ENCODE data around the gene COL11A2. TPM values are rescaled to one million over a fixed set of nuclear protein-coding genes. Genes with fewer than 3 reads are reported as not detected.

The COL11A2 gene
- total RNA-seq (70.6 and 94.6 TPM in 2 replicates), polyA plus RNA-seq (59.6 and 63.8 TPM in 2 replicates)

DNA sequence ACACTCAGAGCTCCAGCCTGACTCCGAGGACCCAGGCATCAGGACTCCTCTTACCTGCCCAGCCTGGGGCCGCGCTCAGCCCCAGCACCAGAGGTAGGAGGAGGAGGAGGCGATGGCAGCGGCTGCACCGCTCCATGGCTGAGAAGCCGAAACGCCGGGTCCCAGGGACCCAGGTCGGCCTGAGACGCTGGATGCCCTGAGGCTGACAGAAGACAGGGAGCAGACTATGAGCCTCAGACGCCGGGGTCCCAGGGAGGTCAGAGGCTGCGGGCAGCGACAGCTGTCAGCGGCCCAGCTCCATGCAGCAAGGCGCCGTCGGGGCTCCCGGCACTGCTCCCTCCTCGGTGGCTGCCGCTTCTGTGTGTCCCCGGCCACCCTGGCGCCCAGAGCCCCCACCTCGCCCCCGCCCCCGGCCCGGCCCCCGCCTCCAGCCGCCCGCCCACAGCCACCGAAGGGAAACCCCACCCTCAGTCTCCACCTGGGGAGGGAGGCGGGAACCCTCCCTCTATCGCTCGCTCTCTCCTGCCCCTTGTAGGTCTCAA is at the start of gene COL11A2:
Gene COL11A2, minus strand, starts transcription at position 363 of the 542 bp plus-strand sequence. Its CDS starts 227 bp downstream, at position 136.
- TF ChIP-seq CTCF (IDR thresholded peaks at IDR 0.05; ENCODE audit: low read depth, low read length) = no peak
- Histone ChIP-seq H3K4me1 (ENCODE audit: low read depth) (peaks cover 41% of the 10 kb centered on the region), H3K36me3 (no peaks in the 10 kb centered on the region), H3K27ac (no peak within 1 kb of the TSS), H3K9me3 (ENCODE audit: low read depth) (no peaks in the 10 kb centered on the region), H3K4me3 (peak within 1 kb of the TSS; percentile 13), H3K27me3 (no peaks in the 10 kb centered on the region)
- DNase-seq (ENCODE audit: low read depth in 1 of 2, low spot score in 1 of 2) = peak in 1 of 2 donors; percentile 74

DNA sequence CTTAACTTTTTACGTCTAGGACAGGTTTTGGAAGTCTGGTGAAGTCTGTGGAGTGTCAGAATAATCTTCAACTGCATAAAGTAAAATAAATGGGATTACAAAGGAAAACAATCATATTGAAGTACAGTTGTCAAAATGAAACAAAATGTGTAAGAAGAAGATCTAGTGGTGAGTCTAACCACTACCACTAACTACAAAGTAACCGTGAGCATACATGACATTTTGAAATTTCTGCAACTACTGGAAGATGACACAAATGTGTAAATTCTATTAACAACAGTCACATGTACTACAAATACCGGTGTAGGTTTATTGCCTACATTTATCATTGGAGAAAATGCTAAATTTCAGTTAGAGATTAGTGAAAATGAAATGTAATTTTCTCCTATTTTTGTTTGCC is 49.7 kb upstream of the COL11A2 start:
- peaks cover 17% of the 10 kb centered on the region for H3K27me3 ChIP-seq
- no peaks in the 10 kb centered on the region for H3K9me3 ChIP-seq (ENCODE audit: low read depth)
- H3K4me3 ChIP-seq = no peak overlapping the region
- H3K4me1 ChIP-seq (ENCODE audit: low read depth) = no peaks in the 10 kb centered on the region
- TF ChIP-seq CTCF (IDR thresholded peaks at IDR 0.05; ENCODE audit: low read depth, low read length) = no peak
- H3K36me3 ChIP-seq = no peaks in the 10 kb centered on the region
- DNase-seq (ENCODE audit: low read depth in 1 of 2, low spot score in 1 of 2) = no peak
- no peak overlapping the region for H3K27ac ChIP-seq

DNA sequence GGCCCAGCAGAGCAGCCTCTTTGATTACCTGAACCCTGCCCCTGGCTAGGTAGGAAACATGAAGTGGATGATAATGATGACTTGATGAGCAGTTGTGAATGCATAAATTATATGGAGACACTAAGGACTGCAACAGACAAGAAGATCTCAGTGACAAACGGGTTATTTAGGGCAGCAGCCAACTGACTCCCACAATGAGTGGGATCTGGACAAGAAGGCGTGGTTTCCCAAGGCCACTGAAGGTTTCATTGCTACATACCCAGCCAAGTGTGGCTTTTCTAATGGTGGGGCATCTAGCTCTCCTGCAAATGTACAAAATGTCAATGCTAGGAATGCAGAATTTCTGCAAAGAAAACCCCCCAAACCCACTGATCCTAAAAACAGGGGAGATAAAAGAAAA is 45.5 kb upstream of the COL11A2 start:
- TF ChIP-seq CTCF (IDR thresholded peaks at IDR 0.05; ENCODE audit: low read depth, low read length) = no peak
- Histone ChIP-seq H3K9me3 (ENCODE audit: low read depth) (no peaks in the 10 kb centered on the region), H3K27ac (no peak overlapping the region), H3K27me3 (peaks cover 6% of the 10 kb centered on the region), H3K4me3 (no peak overlapping the region), H3K36me3 (no peaks in the 10 kb centered on the region), H3K4me1 (ENCODE audit: low read depth) (peaks cover 12% of the 10 kb centered on the region)
- no peak for DNase-seq (ENCODE audit: low read depth in 1 of 2, low spot score in 1 of 2)

DNA sequence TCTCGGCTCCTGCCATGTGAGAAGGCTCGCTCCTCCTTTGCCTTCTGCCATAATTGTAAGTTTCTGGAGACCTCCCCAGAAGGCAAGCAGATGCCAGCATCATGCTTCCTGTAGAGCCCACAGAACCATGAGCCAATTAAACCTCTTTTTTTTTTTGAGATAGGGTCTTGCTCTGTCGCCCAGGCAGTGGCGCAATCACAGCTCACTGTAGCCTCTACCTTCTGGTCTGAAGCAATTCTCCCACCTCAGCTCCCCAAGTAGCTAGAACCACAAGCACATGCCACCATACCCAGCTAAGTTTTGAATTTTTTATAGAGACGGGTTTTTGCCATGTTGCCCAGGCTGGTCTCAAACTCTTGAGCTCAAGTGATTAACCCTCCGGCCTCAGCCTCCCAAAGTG is 44.6 kb upstream of the COL11A2 start:
- H3K27me3 ChIP-seq = peaks cover 1% of the 10 kb centered on the region
- H3K4me1 ChIP-seq (ENCODE audit: low read depth) = peaks cover 12% of the 10 kb centered on the region
- H3K9me3 ChIP-seq (ENCODE audit: low read depth) = no peaks in the 10 kb centered on the region
- H3K27ac ChIP-seq = no peak overlapping the region
- no peak for DNase-seq (ENCODE audit: low read depth in 1 of 2, low spot score in 1 of 2)
- H3K36me3 ChIP-seq = no peaks in the 10 kb centered on the region
- H3K4me3 ChIP-seq = no peak overlapping the region
- TF ChIP-seq CTCF (IDR thresholded peaks at IDR 0.05; ENCODE audit: low read depth, low read length) = no peak

GRCh38 chr6:33236328-33236727 is 44.1 kb upstream of the COL11A2 start:
- Histone ChIP-seq H3K27me3 (no peaks in the 10 kb centered on the region), H3K9me3 (ENCODE audit: low read depth) (no peaks in the 10 kb centered on the region), H3K4me1 (ENCODE audit: low read depth) (peaks cover 12% of the 10 kb centered on the region), H3K27ac (no peak overlapping the region), H3K36me3 (no peaks in the 10 kb centered on the region), H3K4me3 (no peak overlapping the region)
- no peak for DNase-seq (ENCODE audit: low read depth in 1 of 2, low spot score in 1 of 2)
- TF ChIP-seq CTCF (IDR thresholded peaks at IDR 0.05; ENCODE audit: low read depth, low read length) = no peak

All from cardiac muscle cell (in vitro differentiated cells and primary cell).